Embryonic facial prominence (tissue), 1 donor: Measurements from ENCODE around the gene KBTBD12.

Source experiments
- DNase-seq: peaks from one replicate; pipeline ENCODE4 v3.0.0-alpha.2; 2016; ENCODE audit errors: extremely low spot score

KBTBD12 gene

GRCh38 chr3:127953091-127954035 is 38.3 kb downstream of the KBTBD12 start:
- no peak for DNase-seq

GRCh38 chr3:127954640-127955039 is 39.6 kb downstream of the KBTBD12 start:
- DNase-seq: no peak

- DNase-seq: no peak
Observed at GRCh38 chr3:127955728-127956127, 40.7 kb downstream of the KBTBD12 start.

- DNase-seq: no peak
Observed at GRCh38 chr3:127959041-127959440, 44.0 kb downstream of the KBTBD12 start.

GRCh38 chr3:127959873-127960272 is 44.8 kb downstream of the KBTBD12 start:
- no peak for DNase-seq

- no peak for DNase-seq
Observed at GRCh38 chr3:127960421-127960965, 45.5 kb downstream of the KBTBD12 start.

- DNase-seq: no peak
Observed at GRCh38 chr3:127961124-127961523, 46.1 kb downstream of the KBTBD12 start.

- no peak for DNase-seq
Observed at GRCh38 chr3:127961963-127962362, 46.9 kb downstream of the KBTBD12 start.

- no peak for DNase-seq
Observed at GRCh38 chr3:127962937-127963336, 47.9 kb downstream of the KBTBD12 start.

- DNase-seq: no peak
Observed at GRCh38 chr3:127964053-127964452, 49.0 kb downstream of the KBTBD12 start.

- no peak for DNase-seq
Observed at GRCh38 chr3:127964816-127965215, 49.8 kb downstream of the KBTBD12 start.

GRCh38 chr3:127967316-127967715 is 52.3 kb downstream of the KBTBD12 start:
- no peak for DNase-seq

- no peak for DNase-seq
Observed at GRCh38 chr3:127970966-127971592, 56.0 kb downstream of the KBTBD12 start.

- DNase-seq: no peak
Observed at GRCh38 chr3:127974226-127974625, 59.2 kb downstream of the KBTBD12 start.

GRCh38 chr3:127975153-127976029 is 60.4 kb downstream of the KBTBD12 start:
- DNase-seq: no peak

- no peak for DNase-seq
Observed at GRCh38 chr3:127978636-127979035, 63.6 kb downstream of the KBTBD12 start.

- no peak for DNase-seq
Observed at GRCh38 chr3:127979473-127979872, 64.4 kb downstream of the KBTBD12 start.

- no peak for DNase-seq
Observed at GRCh38 chr3:127981097-127981496, 66.1 kb downstream of the KBTBD12 start.

- no peak for DNase-seq
Observed at GRCh38 chr3:127982155-127982554, 67.1 kb downstream of the KBTBD12 start.

- no peak for DNase-seq
Observed at GRCh38 chr3:127984241-127984975, 69.4 kb downstream of the KBTBD12 start.

GRCh38 chr3:127985216-127985615 is 70.2 kb downstream of the KBTBD12 start:
- DNase-seq: no peak
